Thyroid gland (tissue), 4 donors: ENCODE results near the gene FASN. TPM values are rescaled to one million over a fixed set of nuclear protein-coding genes. Genes with fewer than 3 reads are reported as not detected.

Source experiments
- DNase-seq, 2 donors: peaks; one replicate each; pipeline ENCODE4 v3.0.0-alpha.2; 2019
- H3K27ac ChIP-seq, 3 donors: fragments of 200-600 bp; sonication (generic); 1 replicate in 2 of 3; 2 replicates in 1 of 3; pipeline ENCODE4 v1.5.1; 2016 to 2019; ENCODE audit warnings: mild to moderate bottlenecking in 1 of 3, moderate library complexity in 1 of 3
- H3K27me3 ChIP-seq: fragments of 200-600 bp; sonication (generic); one replicate; pipeline ENCODE4 v1.5.1; 2019
- H3K36me3 ChIP-seq, 2 donors: fragments of 200-600 bp; sonication (generic); one replicate each; pipeline ENCODE4 v1.5.1; 2016 to 2019
- H3K4me1 ChIP-seq, 2 donors: fragments of 200-600 bp; sonication (generic); one replicate each; pipeline ENCODE4 v1.5.1; 2017 to 2019
- H3K4me3 ChIP-seq, 3 donors: fragments of 200-600 bp; sonication (generic); replicated peaks in 1 of 3; 1 replicate in 2 of 3; 2 replicates in 1 of 3; pipeline ENCODE4 v1.5.1; 2016; ENCODE audit warnings: mild to moderate bottlenecking in 1 of 3
- H3K9me3 ChIP-seq: fragments of 200-600 bp; sonication (generic); one replicate; pipeline ENCODE4 v1.5.1; 2017
- POLR2A ChIP-seq, 2 donors: fragments of 450-650 bp; IDR thresholded peaks; one replicate each; pipeline ENCODE4 v1.6.1; 2017; ENCODE audit warnings: antibody characterized with exemption in 2 of 2, mild to moderate bottlenecking in 2 of 2, moderate library complexity in 1 of 2
- WGBS, 2 donors: methylation state at CpG; one replicate each; pipeline ENCODE4 v1.1.5; 2017; 5-methylcytosine and 5-hydroxymethylcytosine counted together
- intact Hi-C: fragments of 100-400 bp; cut with DNase I; formaldehyde crosslinking; loops from one replicate; pipeline ENCODE4 v1.15.1; 2023
- total RNA-seq, 4 donors: library from RNA; depleted of rRNA; stranded (reverse); fragments of >200 nt; gene quantifications; one replicate each; pipeline ENCODE4 v1.2.3, GENCODE V29; 2016
- TF ChIP-seq, protein P1 (sequence below), 6 experiments: fragments of 200-600 bp in 3 of 6; fragments of 450-650 bp in 3 of 6; sonication (generic) in 3 of 6; IDR thresholded peaks; one replicate each; pipeline ENCODE4 v1.5.1; 2016 to 2019; ENCODE audit warnings: antibody characterized with exemption in 6 of 6, mild to moderate bottlenecking in 2 of 6, inconsistent platforms in 1 of 6, moderate library complexity in 1 of 6

Gene FASN
- total RNA-seq, 4 donors from 2014 or later: 23.5 to 92.5 (median 77.3) TPM

DNA sequence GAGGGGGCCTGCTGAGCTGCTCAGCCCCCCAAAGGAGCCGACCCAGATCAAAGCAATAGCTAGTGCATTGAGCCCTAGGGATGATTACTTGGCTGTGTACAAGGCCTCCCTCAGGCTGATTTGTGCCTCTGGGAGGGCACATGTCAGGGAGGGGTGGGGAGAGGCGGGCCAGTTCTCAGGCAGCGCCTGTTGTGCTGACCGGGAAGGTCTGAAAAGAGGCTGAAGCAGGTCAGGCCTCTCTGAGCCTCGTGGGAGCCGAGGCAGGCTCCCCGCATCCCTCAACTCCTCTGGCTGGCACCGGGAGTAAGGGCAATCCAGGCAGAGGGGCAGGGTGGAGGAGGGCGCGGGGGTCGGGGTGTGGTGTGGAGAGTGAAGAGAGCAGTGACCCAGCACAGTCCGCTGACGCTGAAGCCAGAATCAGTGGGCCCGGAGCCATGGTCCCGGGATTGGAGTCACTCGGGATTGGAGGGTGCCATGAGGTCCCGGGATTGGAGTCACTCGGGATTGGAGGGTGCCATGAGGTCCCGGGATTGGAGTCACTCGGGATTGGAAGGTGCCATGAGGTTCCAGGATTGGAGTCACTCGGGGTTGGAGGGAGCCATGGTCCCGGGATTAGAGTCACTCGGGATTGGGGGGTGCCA, 63.5 kb downstream of the FASN start:
- WGBS, 2 donors: 89 to 91% methylated on average over 23 of the region's 23 CpGs
- H3K4me1 ChIP-seq: peaks cover 30 to 38% of the 10 kb centered on the region in 2 donors

DNA sequence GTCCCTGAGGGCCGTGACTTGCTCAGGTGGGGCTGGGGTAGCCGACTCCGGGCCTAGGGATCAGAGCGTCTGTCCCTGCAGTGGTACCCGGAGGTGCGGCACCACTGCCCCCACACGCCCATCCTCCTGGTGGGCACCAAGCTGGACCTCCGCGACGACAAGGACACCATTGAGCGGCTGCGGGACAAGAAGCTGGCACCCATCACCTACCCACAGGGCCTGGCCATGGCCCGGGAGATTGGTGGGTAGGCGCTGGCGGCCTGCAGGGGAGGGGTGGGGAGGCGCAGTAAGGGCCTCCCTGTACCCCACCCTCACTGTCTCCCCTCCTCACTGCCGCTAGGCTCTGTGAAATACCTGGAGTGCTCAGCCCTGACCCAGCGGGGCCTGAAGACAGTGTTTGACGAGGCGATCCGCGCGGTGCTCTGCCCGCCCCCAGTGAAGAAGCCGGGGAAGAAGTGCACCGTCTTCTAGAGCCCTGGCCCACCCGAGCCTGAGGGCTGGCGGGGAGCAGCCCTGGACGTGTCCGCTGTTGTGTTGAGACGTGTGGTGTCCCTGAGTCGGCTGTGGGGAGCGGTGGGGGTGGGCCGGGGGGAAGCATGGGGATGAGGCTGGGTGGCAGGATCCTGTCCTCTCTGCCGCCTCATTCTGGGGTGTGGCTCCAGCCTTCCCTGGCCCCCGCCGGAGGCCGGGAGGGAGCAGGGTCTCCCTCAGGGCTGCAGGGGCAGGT, 64.5 kb downstream of the FASN start:
- peaks cover 36 to 48% of the 10 kb centered on the region in 2 donors for H3K4me1 ChIP-seq
- H3K27me3 ChIP-seq: no peaks in the 10 kb centered on the region
- intact Hi-C loops: no loop called here
- no peaks in the 10 kb centered on the region for H3K9me3 ChIP-seq
- no peaks in the 10 kb centered on the region for H3K36me3 ChIP-seq
- WGBS, 2 donors: 93% methylated on average over 22 to 24 of the region's 38 CpGs
- DNase-seq: no peak
- H3K27ac ChIP-seq: no peak overlapping the region
- TF ChIP-seq POLR2A (IDR thresholded peaks at IDR 0.05): no peak
- TF ChIP-seq, protein P1, sequence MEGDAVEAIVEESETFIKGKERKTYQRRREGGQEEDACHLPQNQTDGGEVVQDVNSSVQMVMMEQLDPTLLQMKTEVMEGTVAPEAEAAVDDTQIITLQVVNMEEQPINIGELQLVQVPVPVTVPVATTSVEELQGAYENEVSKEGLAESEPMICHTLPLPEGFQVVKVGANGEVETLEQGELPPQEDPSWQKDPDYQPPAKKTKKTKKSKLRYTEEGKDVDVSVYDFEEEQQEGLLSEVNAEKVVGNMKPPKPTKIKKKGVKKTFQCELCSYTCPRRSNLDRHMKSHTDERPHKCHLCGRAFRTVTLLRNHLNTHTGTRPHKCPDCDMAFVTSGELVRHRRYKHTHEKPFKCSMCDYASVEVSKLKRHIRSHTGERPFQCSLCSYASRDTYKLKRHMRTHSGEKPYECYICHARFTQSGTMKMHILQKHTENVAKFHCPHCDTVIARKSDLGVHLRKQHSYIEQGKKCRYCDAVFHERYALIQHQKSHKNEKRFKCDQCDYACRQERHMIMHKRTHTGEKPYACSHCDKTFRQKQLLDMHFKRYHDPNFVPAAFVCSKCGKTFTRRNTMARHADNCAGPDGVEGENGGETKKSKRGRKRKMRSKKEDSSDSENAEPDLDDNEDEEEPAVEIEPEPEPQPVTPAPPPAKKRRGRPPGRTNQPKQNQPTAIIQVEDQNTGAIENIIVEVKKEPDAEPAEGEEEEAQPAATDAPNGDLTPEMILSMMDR (IDR thresholded peaks at IDR 0.05): no peak
- H3K4me3 ChIP-seq: no peak overlapping the region

More for the DNA sequence above, 63.5 kb downstream of the FASN start:
- Histone ChIP-seq H3K4me3 (no peak overlapping the region), H3K36me3 (no peaks in the 10 kb centered on the region), H3K27me3 (no peaks in the 10 kb centered on the region), H3K9me3 (no peaks in the 10 kb centered on the region), H3K27ac (no peak overlapping the region)
- intact Hi-C loops: no loop called here
- TF ChIP-seq, protein P1 (IDR thresholded peaks at IDR 0.05): no peak
- TF ChIP-seq POLR2A (IDR thresholded peaks at IDR 0.05): no peak
- DNase-seq: no peak

DNA sequence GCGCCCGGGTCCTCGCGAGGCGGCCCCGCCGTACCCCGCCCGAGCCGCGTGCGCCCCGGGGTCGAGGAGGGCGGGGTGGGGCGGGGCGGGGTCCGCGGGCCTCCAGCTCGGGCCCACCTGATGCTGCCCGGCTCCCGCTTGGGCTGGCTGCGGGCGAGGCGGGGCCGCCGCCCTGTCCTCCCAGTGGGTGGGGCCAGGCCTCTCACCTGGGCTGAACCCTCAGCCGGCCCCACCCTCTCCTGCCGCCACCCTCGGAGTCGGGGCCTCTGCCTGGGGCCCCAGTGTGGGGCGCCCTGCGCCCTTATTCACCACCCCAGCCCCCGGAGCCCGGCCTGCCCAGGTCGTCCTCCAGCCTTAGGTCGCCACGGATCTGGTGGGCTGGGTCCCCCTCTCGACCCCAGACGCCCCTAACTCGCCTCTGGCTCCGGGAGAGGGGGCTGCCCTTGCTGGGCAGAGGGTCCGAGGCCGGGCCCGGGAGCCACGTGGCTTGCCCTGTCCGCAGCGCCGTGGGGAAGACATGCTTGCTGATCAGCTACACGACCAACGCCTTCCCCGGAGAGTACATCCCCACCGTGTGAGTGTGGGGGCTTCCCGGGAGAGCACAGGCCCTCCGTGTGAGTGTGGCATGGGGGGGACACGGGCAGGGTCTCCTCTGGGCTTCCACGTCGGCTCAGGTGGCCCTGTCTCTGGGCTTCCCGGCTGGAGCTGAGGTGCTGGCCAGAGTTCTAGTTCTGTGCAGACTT, 66.0 kb downstream of the FASN start:
- Histone ChIP-seq H3K4me1 (peaks cover 36 to 51% of the 10 kb centered on the region in 2 donors), H3K36me3 (no peaks in the 10 kb centered on the region), H3K27ac (no peak overlapping the region), H3K27me3 (no peaks in the 10 kb centered on the region), H3K9me3 (no peaks in the 10 kb centered on the region), H3K4me3 (peak overlapping the region in 1 of 3 donors; percentile 23)
- TF ChIP-seq, protein P1 (IDR thresholded peaks at IDR 0.05): no peak
- TF ChIP-seq POLR2A (IDR thresholded peaks at IDR 0.05): no peak
- peak; percentile 67 for DNase-seq
- 9 to 31% methylated on average over 13 to 26 of the region's 59 CpGs for WGBS, 2 donors
- intact Hi-C loops: loop anchor here (2.0 kb wide), 1 partner anchor 121 kb away; no protein-coding TSS in a partner anchor

DNA sequence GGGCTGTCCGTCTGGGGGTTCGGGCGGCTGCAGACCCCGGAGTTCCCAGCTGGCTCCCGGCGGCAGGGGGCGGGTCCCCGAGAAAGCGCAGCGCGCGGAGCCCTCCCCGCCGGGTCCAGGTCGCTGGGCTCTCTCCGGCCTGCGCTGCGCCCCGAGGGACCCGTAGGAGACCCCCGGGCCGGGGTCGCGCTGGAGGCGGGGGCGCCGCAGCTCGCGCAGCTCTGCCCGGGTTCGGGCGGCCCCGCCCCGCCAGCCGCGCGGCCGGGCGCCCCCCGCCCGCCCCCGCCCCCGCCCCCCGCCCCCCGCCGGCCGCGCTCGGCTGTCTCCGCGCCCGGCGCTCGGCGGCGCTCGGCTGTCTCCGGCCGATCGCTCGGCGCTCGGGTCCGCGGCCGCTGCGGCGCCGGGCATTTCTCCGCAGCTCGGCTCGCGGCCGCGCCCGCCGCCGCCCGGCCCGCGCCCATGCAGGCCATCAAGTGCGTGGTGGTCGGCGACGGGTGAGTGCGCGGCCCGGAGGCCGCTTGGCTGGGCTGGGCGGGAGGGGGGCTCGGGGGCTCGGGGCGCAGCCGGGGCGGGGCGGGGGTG, 66.6 kb downstream of the FASN start, which contains the start of gene RAC3:
Gene RAC3 (plus strand): TSS at position 376 of the 582 bp plus-strand sequence. CDS start 84 bp downstream, at position 460.
- H3K4me1 ChIP-seq: peaks cover 30 to 46% of the 10 kb centered on the region in 2 donors

More for the DNA sequence above, 66.6 kb downstream of the FASN start, which contains the start of gene RAC3:
- no CpG with 5 or more reads among the region's 96 CpGs for WGBS, 2 donors
- TF ChIP-seq, protein P1 (IDR thresholded peaks at IDR 0.05): no peak
- no peak for TF ChIP-seq POLR2A (IDR thresholded peaks at IDR 0.05)
- no peaks in the 10 kb centered on the region for H3K27me3 ChIP-seq
- H3K4me3 ChIP-seq: peak within 1 kb of the TSS in 1 of 3 donors; percentile 36
- intact Hi-C loops: loop anchor here (2.0 kb wide), 1 partner anchor 121 kb away; no protein-coding TSS in a partner anchor
- peak within 1 kb of the TSS in 1 of 3 donors; percentile 41 for H3K27ac ChIP-seq
- no peaks in the 10 kb centered on the region for H3K36me3 ChIP-seq
- DNase-seq: peak in 1 of 2 donors; percentile 28
- H3K9me3 ChIP-seq: no peaks in the 10 kb centered on the region
